ENCODE data around the gene ATAD3A.

DNA sequence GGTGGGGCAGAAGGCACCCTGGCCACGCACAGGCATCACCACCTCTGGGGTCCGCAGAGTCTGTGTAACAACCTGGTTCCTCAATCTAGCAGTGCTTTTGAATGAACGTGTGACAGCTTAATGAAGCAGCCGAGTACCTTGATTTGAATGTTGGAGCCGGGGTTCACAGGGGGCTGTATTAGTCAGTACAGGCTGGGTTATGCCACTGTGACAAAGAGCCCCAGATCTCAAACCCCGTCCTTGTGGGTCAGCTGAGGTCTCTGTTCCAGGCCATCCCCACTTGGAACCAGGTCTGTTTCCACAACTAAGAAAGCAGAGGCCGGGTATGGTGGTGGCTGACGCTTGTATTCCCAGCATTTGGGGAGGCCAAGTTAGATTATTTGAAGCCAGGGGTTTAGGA lies 18.0 kb downstream of the ATAD3A start:
- TF ChIP-seq, protein P1, sequence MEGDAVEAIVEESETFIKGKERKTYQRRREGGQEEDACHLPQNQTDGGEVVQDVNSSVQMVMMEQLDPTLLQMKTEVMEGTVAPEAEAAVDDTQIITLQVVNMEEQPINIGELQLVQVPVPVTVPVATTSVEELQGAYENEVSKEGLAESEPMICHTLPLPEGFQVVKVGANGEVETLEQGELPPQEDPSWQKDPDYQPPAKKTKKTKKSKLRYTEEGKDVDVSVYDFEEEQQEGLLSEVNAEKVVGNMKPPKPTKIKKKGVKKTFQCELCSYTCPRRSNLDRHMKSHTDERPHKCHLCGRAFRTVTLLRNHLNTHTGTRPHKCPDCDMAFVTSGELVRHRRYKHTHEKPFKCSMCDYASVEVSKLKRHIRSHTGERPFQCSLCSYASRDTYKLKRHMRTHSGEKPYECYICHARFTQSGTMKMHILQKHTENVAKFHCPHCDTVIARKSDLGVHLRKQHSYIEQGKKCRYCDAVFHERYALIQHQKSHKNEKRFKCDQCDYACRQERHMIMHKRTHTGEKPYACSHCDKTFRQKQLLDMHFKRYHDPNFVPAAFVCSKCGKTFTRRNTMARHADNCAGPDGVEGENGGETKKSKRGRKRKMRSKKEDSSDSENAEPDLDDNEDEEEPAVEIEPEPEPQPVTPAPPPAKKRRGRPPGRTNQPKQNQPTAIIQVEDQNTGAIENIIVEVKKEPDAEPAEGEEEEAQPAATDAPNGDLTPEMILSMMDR (IDR thresholded peaks at IDR 0.05; ENCODE audit: poor library complexity): no peak
- TF ChIP-seq EZH2 (IDR thresholded peaks at IDR 0.05; ENCODE audit: borderline replicate concordance): no peak

All from hepatocyte (in vitro differentiated cells).